GM21390 (cell line): ENCODE measurements around the gene TLNRD1.

Experiments used
- ATAC-seq: cut with Tn5 transposase; IDR thresholded peaks from one replicate; pipeline ENCODE4 v1.9.1; 2021; ENCODE audit not compliant: unreplicated experiment

The TLNRD1 gene

DNA sequence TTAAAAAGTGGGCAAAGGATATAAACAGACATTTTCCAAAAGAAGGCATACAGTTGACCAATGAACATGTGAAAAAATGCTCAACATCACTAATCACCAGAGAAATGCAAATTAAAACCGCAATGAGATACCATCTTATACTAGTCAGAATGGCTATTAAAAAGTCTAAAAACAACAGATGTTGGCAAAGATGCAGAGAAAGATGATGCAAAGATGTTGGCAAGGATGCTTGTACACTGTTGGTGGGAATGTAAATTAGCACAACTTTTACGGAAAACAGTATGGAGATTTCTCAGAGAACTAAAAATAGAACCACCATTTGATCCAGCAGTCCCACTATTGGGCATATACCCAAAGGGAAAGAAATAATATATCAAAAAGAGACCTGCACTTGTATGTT lies 53.5 kb downstream of the TLNRD1 start:
- ATAC-seq, result no peak
